Type B pancreatic cell (in vitro differentiated cells): Measurements from ENCODE around the gene IP6K1. TPM values are rescaled to one million over a fixed set of nuclear protein-coding genes. Genes with fewer than 3 reads are reported as not detected.
A peak's percentile ranks its signal among the peaks of the same experiment; 100 is the strongest.

ENCODE experiments used
- DNase-seq: peaks from one replicate; pipeline ENCODE4 v3.0.0; 2021; ENCODE audit warnings: mixed read lengths; ENCODE audit not compliant: unreplicated experiment; ENCODE audit errors: extremely low spot score
- H3K27ac Mint-ChIP-seq: 2 replicates; pipeline ENCODE4 v1.8.0; 2021; ENCODE audit warnings: mild to moderate bottlenecking, mixed read lengths
- H3K27me3 Mint-ChIP-seq: 2 replicates; pipeline ENCODE4 v1.8.0; 2021; ENCODE audit warnings: mixed read lengths
- H3K36me3 Mint-ChIP-seq: 2 replicates; pipeline ENCODE4 v1.8.0; 2021; ENCODE audit warnings: mixed read lengths
- H3K4me1 Mint-ChIP-seq: one replicate; pipeline ENCODE4 v1.8.0; 2021; ENCODE audit warnings: mixed read lengths; ENCODE audit not compliant: unreplicated experiment
- H3K4me3 Mint-ChIP-seq: 2 replicates; pipeline ENCODE4 v1.8.0; 2021; ENCODE audit warnings: mild to moderate bottlenecking, mixed read lengths
- H3K9me3 Mint-ChIP-seq: 2 replicates; pipeline ENCODE4 v1.8.0; 2021; ENCODE audit warnings: mixed read lengths
- total RNA-seq: library from RNA; stranded (reverse); gene quantifications from 2 replicates; pipeline ENCODE4 v1.2.1, GENCODE V29; 2021; ENCODE audit warnings: low replicate concordance
- TF ChIP-seq, protein P1 (sequence below): fragments of 200-600 bp; sonication (generic); conservative IDR thresholded peaks from 2 replicates; pipeline ENCODE4 v1.5.0; 2021; ENCODE audit warnings: antibody characterized with exemption, mild to moderate bottlenecking

IP6K1 gene
- total RNA-seq, 1 donor from 2014 or later: 42.5 TPM

DNA sequence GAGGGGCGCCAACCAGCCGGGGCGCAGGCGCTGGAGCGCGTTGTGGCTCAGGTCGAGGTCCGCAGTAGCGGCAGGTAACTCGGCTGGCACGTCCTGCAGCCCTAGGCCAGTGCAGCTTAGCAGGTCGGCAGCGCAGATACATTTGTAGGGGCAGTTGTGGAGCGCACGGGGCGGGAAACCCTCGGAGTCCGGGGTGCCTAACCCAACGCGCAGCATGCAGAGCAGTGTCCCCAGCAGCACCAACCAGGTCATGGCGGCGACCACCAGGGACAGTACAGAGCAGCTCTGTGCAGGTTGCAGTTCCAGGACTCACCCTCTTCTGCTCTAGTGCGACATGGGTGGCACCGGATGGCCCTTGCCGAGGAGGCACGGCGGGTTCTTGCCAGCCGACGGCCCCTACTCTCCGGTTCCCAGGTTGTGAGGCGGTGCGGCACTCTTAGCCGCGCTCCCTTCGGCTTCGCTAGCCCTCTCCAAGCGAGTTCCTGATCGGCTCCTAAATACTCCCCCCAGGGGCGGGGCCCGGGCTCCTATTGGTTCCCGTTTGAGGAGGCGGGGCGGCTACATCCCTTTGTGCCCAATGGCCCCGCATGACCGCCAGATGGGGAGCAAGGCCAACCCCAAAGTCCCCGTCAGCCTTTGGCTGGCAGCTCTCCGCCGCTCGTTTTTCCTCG lies 67.0 kb downstream of the IP6K1 start, which contains the start of gene AMIGO3:
Gene AMIGO3, minus strand, starts transcription at position 471 of the 671 bp plus-strand sequence. Its CDS starts 219 bp downstream, at position 252.
- no peaks in the 10 kb centered on the region for H3K27me3 Mint-ChIP-seq
- peak within 1 kb of the TSS; percentile 85 for H3K4me3 Mint-ChIP-seq
- H3K4me1 Mint-ChIP-seq: peaks cover 13% of the 10 kb centered on the region
- peak within 1 kb of the TSS; percentile 92 for H3K27ac Mint-ChIP-seq
- no peaks in the 10 kb centered on the region for H3K9me3 Mint-ChIP-seq
- TF ChIP-seq, protein P1, sequence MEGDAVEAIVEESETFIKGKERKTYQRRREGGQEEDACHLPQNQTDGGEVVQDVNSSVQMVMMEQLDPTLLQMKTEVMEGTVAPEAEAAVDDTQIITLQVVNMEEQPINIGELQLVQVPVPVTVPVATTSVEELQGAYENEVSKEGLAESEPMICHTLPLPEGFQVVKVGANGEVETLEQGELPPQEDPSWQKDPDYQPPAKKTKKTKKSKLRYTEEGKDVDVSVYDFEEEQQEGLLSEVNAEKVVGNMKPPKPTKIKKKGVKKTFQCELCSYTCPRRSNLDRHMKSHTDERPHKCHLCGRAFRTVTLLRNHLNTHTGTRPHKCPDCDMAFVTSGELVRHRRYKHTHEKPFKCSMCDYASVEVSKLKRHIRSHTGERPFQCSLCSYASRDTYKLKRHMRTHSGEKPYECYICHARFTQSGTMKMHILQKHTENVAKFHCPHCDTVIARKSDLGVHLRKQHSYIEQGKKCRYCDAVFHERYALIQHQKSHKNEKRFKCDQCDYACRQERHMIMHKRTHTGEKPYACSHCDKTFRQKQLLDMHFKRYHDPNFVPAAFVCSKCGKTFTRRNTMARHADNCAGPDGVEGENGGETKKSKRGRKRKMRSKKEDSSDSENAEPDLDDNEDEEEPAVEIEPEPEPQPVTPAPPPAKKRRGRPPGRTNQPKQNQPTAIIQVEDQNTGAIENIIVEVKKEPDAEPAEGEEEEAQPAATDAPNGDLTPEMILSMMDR: peak; percentile 89
- H3K36me3 Mint-ChIP-seq: no peaks in the 10 kb centered on the region
- peak; percentile 94 for DNase-seq

DNA sequence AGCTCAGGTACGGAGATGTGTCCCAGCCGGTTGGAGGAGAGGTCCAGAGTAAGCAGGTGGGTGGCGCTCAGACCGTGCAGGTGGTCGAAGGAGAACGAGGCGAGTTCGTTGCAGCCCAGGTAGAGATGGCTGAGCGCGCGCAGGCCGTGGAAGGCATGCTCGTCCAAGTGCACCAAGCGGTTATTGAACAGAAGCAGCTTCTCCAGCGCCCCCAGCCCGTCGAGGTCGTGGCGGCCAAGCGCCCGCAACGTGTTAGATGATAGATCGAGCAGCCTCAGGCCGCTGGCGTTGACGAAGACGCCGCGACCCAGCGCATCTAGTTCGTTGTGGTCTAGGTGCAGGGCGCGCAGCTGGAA lies 67.5 kb downstream of the IP6K1 start:
- Mint-ChIP-seq H3K9me3 (no peaks in the 10 kb centered on the region), H3K36me3 (no peaks in the 10 kb centered on the region), H3K4me1 (peaks cover 13% of the 10 kb centered on the region), H3K27ac (peak overlapping the region; percentile 92), H3K4me3 (peak overlapping the region; percentile 85), H3K27me3 (no peaks in the 10 kb centered on the region)
- peak; percentile 68 for DNase-seq
- TF ChIP-seq, protein P1: no peak

DNA sequence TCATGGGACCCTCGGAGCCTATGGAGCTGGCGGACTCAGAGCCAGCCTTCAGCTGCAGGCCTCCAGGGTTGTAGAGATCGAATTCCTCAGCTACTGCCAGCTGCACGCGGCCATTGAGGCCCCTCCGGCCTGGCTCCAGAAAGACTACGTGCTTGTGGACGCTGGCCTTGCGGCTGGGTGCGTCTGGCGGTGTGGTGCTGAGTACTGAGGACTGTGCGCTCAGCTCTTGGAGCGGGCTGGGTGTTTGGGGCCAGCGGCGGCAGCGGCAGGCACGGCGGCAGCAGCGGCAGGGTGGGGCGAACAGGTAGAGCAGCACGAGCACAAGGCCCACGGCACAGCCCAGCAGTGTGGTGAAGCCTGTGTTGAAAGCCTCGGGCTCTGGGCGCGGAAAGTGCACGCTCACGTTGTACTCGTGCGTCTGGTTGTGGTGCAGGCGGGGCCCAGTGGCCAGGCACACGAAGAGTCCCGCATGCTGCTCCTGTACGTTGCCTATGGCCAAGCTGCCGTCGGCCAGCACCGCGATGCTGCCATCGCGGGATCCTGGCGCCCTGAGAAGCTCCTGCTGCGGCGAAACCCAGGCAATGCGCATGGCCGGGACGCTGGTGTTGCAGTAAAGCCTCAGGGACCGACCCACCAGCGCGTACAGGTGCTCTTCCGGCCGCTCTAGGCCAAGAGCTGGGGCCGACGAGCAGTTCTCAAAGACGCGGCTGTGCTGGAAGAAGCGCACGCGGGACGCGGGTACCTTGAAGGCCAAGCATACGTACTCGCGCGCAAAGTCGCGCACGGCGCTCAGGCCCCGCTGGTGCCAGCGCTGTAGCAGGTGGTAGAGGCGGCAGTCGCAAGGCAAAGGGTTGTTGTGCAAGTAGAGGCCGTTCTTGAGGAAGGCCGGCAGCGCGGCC lies 68.1 kb downstream of the IP6K1 start:
- no peaks in the 10 kb centered on the region for H3K27me3 Mint-ChIP-seq
- no peaks in the 10 kb centered on the region for H3K9me3 Mint-ChIP-seq
- peaks cover 13% of the 10 kb centered on the region for H3K4me1 Mint-ChIP-seq
- peak overlapping the region; percentile 85 for H3K4me3 Mint-ChIP-seq
- TF ChIP-seq, protein P1: no peak
- no peaks in the 10 kb centered on the region for H3K36me3 Mint-ChIP-seq
- H3K27ac Mint-ChIP-seq: peak overlapping the region; percentile 92
- peak; percentile 68 for DNase-seq

DNA sequence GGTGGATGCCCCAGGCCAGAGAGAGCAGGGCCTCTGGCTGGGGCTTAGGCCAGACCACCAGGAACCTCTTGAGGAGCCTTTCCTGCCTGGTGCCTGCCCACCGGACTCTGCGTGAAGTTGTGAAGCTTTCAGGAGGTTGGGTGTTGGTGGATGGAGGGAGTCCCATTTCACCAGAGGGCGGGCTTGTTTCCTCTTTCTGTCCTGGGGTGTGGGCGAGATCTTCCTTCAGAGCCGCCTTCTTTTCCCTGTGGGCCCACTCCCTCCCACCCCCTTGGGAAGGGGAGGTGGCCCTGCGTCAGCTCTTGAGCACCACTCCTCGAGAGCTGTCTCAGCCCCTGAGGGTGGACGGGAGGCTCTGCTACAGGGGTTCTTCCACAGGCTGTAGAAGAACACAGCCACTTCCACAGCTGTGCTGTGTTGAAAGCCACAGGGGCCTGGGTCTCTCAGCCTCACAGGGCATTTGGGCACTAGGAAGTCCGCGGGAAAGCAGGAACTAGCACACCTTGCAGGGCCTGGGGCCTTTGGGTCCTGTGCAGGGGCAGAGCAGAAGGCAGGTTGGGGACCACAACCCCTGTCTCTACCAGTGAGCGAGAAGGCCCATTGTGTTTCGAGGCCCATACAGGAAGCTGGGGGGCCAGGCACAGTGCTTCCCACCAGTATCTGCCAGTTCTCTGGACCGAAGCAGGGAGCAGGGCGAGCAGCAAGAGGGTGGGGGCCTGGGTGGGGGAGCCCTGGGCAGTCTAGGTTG lies 69.0 kb downstream of the IP6K1 start:
- Mint-ChIP-seq H3K36me3 (no peaks in the 10 kb centered on the region), H3K27me3 (no peaks in the 10 kb centered on the region), H3K9me3 (no peaks in the 10 kb centered on the region), H3K27ac (no peak overlapping the region), H3K4me3 (peak overlapping the region; percentile 55), H3K4me1 (peaks cover 9% of the 10 kb centered on the region)
- DNase-seq: no peak
- TF ChIP-seq, protein P1: no peak

DNA sequence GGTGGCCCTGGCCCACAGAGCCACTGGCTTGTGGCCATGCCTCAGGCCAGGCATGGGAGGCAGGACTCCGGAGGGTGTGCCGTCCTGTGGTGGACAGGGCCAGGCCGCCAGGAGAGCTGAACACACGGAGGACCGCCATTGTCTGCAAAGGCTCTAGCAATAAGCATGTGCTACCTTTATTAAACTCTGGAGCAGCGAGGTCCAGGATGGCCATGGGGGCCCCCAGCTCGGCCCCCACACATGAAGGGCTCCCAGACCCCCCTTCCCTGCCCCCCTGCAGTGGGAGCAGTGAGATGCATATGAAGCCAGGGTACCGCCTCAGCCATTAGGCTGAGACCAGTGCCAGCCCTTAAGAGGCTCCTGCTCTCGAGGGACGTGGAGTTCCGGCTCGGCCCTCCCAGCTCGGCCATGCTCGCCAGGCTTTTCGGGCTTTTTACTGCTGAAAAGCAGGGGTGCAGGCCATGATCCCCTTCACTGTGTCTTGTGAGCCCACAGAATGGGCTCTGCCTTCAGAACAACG lies 69.6 kb downstream of the IP6K1 start:
- H3K4me3 Mint-ChIP-seq: no peak overlapping the region
- H3K27me3 Mint-ChIP-seq: no peaks in the 10 kb centered on the region
- no peaks in the 10 kb centered on the region for H3K36me3 Mint-ChIP-seq
- no peak overlapping the region for H3K27ac Mint-ChIP-seq
- peaks cover 8% of the 10 kb centered on the region for H3K4me1 Mint-ChIP-seq
- no peaks in the 10 kb centered on the region for H3K9me3 Mint-ChIP-seq
- DNase-seq: no peak
- TF ChIP-seq, protein P1: no peak
